GM18907 (cell line): ENCODE results near the gene FBRSL1.

Experiments used
- ATAC-seq: cut with Tn5 transposase; IDR thresholded peaks from one replicate; pipeline ENCODE4 v1.9.1; 2021; ENCODE audit warnings: mild to moderate bottlenecking, moderate library complexity; ENCODE audit not compliant: unreplicated experiment

Gene FBRSL1

DNA sequence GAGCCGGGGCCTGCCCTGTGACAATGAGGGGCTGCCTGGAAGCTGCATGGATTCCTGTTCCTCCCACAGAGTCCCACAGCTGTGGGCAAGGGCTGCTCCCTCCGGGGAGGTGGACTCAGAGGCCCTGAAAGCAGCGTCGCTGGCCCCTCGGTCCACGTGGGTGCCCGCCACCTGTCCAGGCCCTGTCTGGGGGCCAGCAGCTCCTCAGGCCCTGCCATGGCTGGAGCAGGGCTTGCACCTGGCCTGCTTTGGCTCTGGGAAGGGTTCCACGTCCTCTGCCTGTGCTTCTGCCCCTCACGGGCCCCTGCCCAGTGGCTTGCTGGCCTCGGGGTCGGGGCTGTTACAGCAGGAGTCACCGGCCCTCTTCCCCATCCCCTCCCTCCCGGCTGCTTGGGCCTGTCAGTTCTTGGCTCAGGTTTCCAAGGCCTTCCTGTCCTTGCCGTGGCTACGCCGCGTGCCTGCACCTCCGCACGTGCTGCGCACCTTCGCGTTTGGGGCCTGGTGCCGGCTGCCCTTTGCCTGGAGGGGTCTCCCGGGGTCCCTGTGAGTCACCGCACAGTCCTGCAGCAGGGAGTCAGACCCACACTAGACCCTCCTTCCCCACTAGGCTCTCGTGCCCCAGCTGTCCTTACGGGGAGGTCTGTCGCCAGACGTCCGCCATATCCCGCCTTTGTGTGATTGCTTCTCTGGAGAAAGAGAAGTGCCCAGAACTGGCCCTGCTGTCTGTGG, 5.8 kb downstream of the FBRSL1 start:
- ATAC-seq: no peak

DNA sequence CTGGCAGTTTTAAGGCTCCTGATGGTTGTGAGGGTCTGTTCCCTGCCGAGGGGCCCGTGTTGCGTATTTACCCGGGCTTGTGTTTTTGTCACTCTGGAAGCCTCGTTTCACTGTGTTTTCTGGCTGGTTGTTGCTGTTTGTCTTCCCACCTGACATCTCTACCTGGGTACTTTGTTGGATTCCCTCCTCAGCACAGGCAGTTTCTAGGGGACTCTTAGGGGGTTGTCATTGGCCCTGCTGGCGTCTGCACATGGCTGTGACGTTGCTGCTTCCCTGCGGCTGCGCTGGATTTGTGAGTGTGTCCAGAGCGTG, 6.4 kb downstream of the FBRSL1 start:
- no peak for ATAC-seq

DNA sequence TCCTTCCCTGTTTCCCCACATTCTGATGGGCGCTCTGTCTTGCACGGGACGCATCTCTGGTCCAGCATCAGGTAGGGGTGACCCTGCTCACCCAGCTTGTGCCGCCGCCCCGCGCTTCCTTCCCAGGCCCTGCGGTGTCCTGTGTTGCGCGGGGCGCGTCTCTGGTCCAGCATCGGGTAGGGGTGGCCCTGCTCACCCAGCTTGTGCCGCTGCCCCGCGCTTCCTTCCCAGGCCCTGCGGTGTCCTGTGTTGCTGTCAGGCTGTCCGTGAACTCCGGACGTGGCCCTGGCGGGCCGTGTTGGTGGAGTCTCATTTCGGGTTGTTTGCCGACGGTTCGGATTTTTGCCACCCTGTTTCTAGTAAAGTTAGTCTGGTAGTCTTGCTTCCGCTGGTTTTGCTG, 6.8 kb downstream of the FBRSL1 start:
- no peak for ATAC-seq

DNA sequence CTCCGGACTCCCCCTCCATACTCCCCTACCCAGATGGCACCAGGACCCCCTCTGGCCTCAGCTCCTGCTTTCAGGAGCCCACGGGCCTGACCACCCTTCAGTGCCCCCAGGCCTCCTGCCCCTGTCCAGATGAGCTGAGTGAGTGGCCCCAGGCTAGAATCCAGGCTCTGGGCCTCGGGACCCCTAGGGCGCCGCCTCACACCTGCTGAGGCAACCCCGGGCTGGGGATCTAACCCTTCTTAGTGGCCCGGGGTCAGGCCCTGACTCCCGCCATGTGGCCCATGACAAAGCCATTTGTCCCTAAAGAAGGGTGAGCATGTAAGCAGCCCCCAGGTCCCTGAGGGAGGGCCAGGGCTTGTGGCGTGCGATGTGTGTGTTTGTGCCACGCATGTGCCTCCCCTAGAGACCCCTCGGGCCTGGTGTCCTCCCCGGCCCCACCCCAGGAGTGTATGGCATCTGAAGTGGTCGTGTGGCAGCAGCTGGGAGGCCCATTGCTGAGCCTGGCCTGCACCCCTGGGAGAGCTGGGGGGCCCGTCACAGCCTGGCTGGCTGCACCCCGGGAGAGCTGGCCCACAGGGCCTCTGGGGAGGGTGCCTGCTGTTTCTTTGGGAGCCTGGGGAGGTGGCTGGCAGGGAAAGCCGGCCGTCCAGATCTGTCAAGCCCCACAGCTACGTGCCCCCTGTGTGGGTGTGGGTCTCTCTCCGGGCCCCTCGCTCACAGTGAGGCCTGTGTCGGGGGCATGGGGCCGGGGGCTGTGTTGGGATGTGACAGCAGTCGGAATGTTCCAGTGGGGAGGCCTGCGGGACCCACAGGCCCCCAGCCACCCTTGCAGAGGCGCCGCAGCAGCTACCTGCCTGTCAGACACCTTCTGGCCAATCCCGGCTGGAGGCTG, 7.8 kb downstream of the FBRSL1 start:
- no peak for ATAC-seq

DNA sequence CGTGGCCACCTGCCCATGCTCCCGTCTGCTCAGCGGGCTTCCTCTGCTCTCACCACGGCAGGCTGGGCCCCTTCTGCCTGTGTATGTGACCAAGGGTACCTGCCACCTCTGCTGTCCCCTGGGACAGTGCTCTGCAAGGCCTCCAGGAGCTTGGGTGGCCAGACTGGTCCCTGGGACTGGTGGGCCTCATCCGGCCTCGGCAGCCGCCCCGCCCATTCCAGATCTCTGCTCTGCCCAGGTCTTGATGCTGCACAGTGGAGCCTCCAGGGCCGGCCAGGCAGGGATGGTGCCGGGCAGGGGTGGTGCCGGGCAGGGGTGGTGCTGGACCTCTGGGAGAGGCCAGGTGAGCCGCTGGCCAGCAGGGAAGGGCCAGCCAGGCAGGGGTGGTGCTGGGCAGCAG, 9.0 kb downstream of the FBRSL1 start:
- no peak for ATAC-seq

DNA sequence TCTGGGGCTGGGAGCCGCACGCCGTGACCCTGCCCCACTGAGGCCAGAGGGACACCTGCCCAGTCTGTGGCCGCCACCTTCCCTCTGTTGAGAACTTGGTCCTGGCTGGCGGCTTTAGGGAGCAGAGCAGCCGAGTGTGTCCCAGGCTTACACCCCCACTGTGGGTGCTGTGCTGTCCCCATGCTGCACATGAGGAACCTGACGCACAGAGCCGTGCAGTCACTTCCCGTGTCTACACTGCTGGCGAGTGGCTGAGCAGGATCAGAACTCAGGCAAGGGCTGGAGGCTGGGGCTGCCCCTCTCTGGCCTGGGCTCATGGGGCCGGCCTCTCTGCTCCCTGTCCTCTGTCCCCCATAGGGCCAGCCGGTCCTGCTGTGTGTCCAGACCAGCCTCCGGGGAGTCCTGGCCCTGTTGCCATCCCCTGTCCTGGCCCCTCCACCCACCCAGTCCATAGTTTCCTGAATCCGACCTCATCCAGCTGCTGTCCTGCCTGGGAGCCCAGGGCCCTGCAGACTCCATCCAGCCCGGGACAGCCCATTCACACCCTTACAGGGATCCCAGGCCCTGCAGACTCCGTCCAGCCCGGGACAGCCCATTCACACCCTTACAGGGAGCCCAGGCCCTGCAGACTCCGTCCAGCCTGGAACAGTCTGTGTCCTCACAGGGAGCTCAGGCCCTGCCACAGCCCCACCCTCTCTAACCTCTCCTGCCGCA, 10.3 kb downstream of the FBRSL1 start:
- ATAC-seq: no peak

DNA sequence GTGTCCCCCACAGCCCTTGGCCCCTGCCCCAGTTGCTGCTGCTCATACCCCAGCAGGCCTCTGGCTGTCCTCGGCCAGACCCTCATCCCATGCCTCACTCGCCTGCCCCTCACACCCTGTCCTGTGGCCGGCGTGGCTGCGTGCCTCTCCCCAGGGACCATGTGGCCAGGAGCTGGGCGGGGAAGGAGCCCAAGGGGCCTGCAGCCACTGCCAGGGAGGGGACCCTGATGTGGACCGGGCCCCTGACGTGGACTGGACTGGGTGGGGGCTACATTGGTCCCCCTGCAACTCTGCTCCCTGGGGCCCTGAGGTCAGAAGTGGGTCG, 10.9 kb downstream of the FBRSL1 start:
- ATAC-seq: no peak

DNA sequence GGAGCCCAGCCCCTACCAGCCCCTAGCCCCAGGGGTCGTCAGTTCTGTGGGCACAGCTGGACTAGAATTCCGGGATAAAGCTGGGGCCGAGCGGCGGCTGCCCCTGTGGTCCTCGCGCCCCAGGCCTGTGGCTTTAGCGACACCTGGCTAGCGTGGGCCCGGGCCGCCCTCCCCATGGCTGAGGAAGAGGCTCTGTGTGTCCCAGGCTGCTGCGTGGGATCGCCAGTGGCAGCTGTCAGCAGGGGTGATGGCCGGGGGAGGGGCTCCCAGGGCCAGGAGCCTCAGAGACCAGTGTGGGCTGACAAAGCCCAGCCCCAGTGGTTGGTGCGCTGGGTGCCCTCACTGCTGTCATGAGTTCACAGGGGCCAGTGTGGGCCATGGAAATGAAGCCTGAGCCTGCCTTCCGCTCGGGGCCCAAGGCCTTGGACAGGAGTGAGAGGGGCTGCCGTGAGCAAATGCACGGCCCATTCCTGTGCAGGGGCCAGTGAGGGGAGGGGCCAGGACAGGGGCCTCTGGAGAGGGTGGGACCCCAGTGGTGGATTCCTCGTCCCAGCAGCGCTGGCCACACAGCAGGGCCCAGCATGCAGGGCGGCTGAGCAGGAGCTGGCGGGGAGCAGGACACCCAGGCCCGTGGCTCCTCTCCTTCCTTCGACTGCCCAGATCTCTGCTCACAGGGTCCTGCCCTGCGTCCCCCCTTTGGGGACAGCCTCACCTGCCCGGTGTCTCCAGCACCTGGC, 11.4 kb downstream of the FBRSL1 start:
- no peak for ATAC-seq

DNA sequence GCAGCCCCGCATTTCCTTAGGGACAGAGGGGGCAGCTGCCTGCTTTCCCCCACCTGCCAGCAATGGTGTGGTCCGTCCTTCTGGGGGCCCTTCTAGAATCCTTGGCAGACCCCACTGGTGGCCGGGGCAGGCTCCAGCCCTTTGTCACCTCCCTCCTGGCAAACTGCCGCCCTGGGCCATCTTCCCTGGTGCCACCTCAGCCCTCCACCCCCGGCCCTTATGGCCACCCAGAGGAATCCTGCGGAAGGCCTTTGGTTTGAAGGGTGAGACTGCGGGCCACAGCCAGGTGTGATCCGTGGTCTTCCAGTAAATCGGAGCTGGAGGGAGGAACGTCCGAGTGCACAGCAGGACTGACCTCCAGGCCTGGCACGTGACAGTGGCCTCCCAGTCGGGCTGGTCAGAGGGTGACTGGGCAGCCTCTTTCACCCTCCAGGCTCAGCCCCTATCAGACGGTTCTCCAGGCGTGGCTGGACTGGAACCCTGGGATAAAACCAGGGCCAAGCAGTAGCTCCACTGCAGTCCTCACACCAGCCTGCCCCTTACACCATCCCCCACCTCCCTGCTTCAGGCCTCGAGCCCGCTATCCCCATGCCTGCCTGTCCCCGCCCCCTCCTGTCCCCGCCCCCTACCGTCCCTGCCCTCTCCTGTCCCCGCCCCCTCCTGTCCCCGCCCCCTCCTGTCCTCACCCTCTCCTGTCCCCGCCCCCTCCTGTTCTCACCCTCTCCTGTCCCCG, 12.4 kb downstream of the FBRSL1 start:
- no peak for ATAC-seq

DNA sequence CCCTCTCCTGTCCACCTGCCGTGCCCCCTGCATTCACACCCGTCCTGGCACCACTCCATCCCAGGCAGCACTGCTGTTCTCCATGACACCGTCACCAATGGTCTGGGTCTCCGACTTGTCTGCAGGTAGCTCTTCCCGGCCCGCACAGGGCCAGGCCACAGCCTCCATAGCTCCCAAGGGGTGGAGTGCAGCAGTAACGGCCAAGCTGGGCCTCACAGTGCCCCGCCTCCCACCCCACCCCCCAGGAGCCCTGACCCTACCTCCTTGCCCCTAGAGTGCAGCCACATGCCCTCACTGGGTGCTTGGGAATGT, 12.9 kb downstream of the FBRSL1 start:
- ATAC-seq: no peak

DNA sequence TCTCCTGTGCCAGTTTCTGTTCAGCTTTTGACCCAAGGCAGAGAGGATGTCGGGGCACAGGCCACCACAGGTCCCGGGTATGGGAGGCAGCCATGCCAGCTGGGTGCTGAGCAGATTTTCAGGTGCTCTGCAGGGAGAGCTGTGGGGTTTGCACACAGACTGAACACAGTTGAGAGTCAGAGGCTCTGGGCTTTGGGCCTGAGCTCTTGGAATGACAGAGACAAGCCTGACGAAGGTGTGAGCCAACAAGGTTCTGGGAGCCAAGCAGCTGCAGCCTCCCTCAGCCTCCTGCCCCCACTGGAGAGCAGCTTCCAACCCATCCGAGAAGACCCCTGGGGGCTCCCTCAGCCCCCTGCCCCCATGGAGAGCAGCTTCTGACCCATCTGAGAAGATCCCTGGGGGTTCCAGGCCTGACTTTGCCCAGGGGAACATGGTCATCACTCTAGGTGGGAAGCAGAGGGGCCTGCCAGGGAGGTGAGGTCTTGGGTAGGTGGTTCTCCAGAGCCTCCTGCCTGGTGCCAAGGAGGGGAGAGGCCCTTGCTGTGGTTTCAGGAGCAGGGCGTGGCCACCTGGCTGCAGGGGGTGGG, 13.8 kb downstream of the FBRSL1 start:
- ATAC-seq: no peak

DNA sequence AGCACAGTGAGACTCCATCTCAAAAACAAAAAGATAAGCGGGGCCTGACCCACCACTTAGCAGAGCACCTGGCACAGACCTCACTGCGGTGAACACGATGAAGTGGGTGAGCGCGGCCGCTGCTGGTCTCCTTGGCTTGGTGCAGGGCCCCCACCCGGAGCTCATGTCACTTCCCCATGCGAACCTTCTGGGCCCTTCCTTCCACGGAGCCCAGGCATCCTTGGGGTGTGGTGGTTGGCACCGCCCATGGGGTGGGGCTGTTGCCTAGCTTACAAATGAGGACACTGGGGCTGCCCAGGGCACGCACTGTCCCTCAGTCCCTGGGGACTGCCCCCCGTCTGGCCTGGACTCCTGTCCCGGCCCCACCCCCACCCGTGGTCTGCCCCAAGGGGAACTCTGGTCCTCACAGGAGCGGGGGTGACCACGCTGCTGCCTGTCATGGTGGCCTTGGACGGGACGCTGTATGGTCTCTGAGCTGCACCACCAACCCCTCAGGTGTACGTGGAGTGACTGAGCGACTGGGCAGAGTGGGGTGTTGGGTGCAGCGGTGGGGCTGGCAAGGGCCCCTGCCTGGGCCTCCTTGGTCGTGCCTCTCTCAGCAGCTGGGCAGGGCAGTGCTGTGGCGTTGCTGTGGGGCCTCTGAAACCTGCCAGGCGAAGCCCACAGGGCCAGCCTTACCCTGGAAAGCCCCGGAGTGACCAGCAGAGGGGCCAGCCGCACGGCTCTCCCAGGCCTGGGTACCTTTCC, 15.3 kb downstream of the FBRSL1 start:
- no peak for ATAC-seq

DNA sequence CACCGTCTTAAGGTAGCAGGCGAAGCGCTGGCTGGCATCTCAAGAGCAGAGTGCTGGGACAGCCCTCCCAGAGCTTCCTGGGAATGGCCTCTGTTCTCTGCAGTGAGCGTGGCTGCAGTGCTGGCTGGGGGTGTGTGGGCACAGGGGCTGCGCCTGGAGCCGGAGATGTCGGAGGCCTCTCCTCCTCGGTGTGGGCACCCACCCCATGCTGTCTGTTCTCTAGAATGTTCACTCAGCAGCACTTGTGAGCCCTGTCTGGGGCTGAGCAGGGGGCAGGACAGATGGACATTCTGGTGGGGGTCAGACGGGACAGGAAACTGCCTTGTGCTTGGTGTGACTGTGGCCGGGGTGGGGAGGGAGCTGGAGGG, 15.9 kb downstream of the FBRSL1 start:
- no peak for ATAC-seq

DNA sequence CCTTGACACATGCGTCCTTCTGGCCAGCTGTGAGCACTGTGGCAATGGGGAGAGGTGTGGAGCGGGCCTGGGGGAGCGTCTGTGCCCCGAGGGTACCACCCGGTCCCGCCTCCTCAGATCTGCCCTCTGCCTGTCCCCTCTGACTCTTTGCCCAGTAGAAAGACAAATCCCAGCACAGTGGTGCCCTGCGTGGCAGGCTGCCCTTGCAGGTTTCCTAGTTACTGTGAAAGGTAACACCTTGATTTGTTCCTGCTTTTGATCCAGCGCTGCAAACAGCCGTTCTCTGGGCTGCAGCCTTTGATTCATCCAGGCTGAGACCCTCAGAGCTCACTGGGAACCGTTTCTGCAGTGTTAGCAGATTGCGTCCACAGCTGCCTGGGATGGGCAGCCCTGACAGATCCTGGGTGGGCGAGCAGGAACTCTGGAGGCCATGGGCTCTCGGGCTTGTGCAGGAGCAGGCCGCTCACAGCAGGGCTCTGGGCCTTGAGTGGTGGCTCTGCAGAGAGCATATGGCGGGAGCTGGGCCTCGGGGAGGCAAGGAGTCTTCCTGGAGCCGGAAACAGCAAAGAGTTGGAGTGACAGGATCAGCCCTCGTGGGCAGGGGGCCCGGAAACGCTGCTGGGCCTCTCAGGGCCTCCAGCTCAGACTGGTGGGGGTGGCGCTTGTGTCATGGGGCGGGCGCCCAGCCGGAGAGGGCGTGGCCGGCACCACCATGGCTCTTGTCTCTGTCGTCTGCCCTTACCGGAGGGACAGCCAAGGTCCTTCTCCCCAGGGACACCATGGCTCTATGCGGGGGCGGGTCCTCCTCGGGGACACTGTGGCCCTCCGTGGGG, 16.6 kb downstream of the FBRSL1 start:
- ATAC-seq: peak; percentile 55

DNA sequence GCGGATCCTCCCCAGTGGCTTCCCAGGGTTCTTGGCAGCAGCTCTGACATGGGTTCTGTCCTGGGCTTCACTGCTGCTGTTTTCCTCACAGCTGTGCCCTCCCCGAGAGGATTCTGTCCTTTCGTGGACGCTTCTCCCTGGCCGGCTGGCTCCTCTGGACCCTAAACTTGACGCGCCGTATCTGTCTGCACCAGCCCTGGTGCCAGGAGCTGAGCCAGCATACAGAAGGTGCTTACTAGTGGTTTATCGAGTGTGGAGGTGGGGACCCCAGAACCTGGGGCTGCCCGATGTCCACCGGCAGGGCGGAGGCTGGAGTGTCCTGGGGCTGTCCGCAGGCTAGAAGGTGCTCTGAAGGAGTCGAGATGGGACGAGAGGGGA, 17.2 kb downstream of the FBRSL1 start:
- no peak for ATAC-seq

DNA sequence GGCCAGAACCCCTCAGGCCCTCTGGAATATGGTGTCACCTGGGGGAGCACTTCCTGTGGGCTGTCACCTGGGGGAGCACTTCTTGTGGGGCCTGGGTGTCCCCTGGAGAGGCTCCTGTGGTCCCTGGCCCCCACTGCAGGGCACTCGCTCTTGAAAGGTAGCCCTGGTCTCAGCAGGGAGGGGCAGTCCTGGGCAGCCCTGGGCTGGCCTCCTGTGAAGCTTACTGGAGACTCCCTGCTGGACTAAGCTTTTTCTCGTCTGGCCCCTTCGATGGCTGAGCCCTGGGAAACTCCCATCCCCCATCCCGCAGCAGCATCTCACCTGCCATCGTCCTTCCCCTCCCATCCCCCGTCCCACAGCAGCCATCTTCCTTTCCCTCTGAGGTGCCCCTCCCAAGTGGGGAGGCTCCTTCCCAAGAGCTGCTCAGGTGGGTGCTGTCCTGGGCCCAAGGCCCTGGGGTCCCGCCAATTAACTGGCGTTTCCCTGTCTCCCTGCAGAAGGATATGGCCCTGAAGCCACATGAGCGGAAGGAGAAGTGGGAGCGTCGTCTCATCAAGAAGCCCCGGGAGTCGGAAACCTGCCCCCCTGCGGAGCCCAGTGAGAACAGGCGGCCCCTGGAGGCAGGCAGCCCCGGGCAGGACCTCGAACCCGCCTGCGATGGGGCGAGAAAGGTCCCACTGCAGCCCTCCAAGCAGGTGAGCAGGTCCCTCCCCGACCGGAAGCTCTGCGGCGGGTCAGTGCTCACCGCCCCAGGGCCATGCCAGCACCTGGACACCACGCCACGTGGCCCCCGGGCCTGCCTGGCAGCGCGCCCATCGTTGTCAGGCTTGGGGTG, 17.9 kb downstream of the FBRSL1 start:
- ATAC-seq: no peak

DNA sequence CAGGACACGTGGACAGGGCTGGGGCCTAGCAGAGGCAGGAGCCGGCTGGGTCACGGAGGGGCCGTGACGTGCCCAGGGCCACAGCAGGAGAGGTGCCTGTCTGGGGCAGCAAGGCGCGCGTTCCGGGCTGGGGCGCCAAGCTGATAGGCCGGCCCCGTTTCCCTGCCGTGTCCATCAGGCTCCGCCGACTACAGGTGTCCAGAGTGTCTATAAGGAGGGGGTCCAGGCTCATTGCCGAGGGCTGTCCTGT, 18.5 kb downstream of the FBRSL1 start:
- ATAC-seq: no peak
